ENCODE results near the gene UCN2. TPM values are rescaled to one million over a fixed set of nuclear protein-coding genes. Genes with fewer than 3 reads are reported as not detected.

The UCN2 gene
- total and polyA plus RNA-seq, 9 of the 15 experiments (the other 6 are each of a cell fraction or from before 2014, with no cell fraction given): 0.08 to 0.11 TPM; not detected in 7

- TF ChIP-seq CREB3L1 (IDR thresholded peaks at IDR 0.05; ENCODE audit: borderline replicate concordance, low read depth) (no peak), TCF15 (CRISPR knock-in tag; IDR thresholded peaks at IDR 0.05) (no peak), ARID4B (CRISPR knock-in tag; IDR thresholded peaks at IDR 0.05) (no peak), TBP (optimal IDR thresholded peaks at IDR 0.05; ENCODE audit: low read depth, low read length) (peak; percentile 42), ZBTB8A (IDR thresholded peaks at IDR 0.05; ENCODE audit: partially characterized antibody) (no peak), HDAC6 (IDR thresholded peaks at IDR 0.05; ENCODE audit: low read depth, low read length) (no peak), XRCC4 (IDR thresholded peaks at IDR 0.05; ENCODE audit: extremely low read depth, insufficient read depth, insufficient read length) (no peak), ZBTB1 (CRISPR knock-in tag; IDR thresholded peaks at IDR 0.05; ENCODE audit: borderline replicate concordance, low read depth) (no peak)
Measured at GRCh38 chr3:48555231-48555948, 8.2 kb downstream of the UCN2 start (continued).

Data from K562 (cell line).